IPS DF 6.9 (cell line): ENCODE measurements around the gene SPOCD1.
A peak's percentile ranks its signal among the peaks of the same experiment; 100 is the strongest.

Experiments
- DNase-seq: peaks from one replicate; pipeline ENCODE4 v3.0.0-alpha.2; 2013; ENCODE audit warnings: low read depth, low spot score
- H3K27ac ChIP-seq: one replicate; pipeline ENCODE4 v1.5.1; 2013; ENCODE audit warnings: low read length, control low read depth
- H3K27me3 ChIP-seq: 2 replicates; pipeline ENCODE4 v1.6.1; 2013; ENCODE audit warnings: mild to moderate bottlenecking, low read length; ENCODE audit not compliant: control insufficient read depth, insufficient read depth
- H3K36me3 ChIP-seq: 2 replicates; pipeline ENCODE4 v1.6.1; 2013; ENCODE audit warnings: low read length; ENCODE audit not compliant: control insufficient read depth, insufficient read depth
- H3K4me1 ChIP-seq: 2 replicates; pipeline ENCODE4 v1.6.1; 2013; ENCODE audit warnings: low read length; ENCODE audit not compliant: control insufficient read depth, insufficient read depth
- H3K4me3 ChIP-seq: 2 replicates; pipeline ENCODE4 v1.5.1; 2013; ENCODE audit warnings: mild to moderate bottlenecking, low read length
- H3K9me3 ChIP-seq: 2 replicates; pipeline ENCODE4 v1.6.1; 2013; ENCODE audit warnings: low read length, inconsistent platforms; ENCODE audit not compliant: control insufficient read depth, insufficient read depth
- WGBS: extraction: QIAGEN DNeasy Blood & Tissue Kit; methylation state at CpG from one replicate; pipeline ENCODE4 v1.1.7; 2013; ENCODE audit warnings: mixed read lengths, missing lambda C conversion rate; ENCODE audit not compliant: insufficient read length, insufficient coverage; 5-methylcytosine and 5-hydroxymethylcytosine counted together

Gene SPOCD1

GRCh38 chr1:31772669-31773248, 43.1 kb downstream of the SPOCD1 start:
- no CpG with 5 or more reads among the region's 49 CpGs for WGBS
- no peak for DNase-seq
- Histone ChIP-seq H3K9me3 (no peaks in the 10 kb centered on the region), H3K4me1 (peaks cover 6% of the 10 kb centered on the region), H3K27ac (no peak overlapping the region), H3K36me3 (no peaks in the 10 kb centered on the region), H3K4me3 (peak overlapping the region; percentile 34; the same call in 1 of the 2 replicates), H3K27me3 (peaks cover 30% of the 10 kb centered on the region)

- H3K4me1 ChIP-seq: peaks cover 6% of the 10 kb centered on the region
- DNase-seq: no peak
- no CpG with 5 or more reads among the region's 68 CpGs for WGBS
- H3K27ac ChIP-seq: no peak overlapping the region
- H3K27me3 ChIP-seq: peaks cover 30% of the 10 kb centered on the region
- H3K4me3 ChIP-seq: peak overlapping the region; percentile 34; the same call in 1 of the 2 replicates
- H3K9me3 ChIP-seq: no peaks in the 10 kb centered on the region
- H3K36me3 ChIP-seq: no peaks in the 10 kb centered on the region
These were observed 43.7 kb downstream of the SPOCD1 start for GRCh38 chr1:31771891-31772668.

DNA sequence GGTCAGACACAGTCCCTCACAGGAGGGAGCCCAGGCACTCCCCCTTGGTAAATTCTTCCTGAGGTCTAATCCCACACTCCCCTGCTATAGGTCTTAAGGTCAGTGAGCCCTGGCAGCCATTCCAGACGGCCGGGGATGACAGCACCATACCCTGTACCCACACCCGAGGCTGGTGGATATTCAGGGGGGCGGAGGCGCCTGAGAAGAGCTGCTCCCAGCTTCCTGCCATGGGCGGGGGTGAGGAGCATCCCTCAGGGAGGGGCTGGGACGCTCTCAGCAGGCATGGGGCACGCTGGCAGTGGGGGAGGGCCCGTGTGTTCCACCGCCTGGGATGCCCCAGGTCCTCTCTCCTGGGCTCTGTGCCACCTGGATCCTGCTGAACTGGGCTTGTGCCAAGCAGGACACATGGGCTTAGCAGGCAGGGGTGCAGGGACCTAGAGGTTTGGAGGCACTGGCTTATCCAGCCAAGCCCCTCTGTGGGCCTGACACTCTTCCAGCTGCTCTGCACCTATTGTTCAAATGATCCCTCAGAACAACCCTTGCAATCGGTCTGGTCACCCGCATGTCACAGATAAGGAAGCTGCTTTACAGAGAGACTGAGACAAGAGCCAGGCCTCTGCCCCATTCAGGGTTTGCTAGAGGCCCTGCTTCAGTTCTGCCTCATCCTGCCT, 46.0 kb downstream of the SPOCD1 start:
- no peak for DNase-seq
- Histone ChIP-seq H3K27me3 (peaks cover 30% of the 10 kb centered on the region), H3K36me3 (no peaks in the 10 kb centered on the region), H3K27ac (no peak overlapping the region), H3K4me3 (no peak overlapping the region), H3K4me1 (peaks cover 10% of the 10 kb centered on the region), H3K9me3 (no peaks in the 10 kb centered on the region)
- no CpG with 5 or more reads among the region's 12 CpGs for WGBS

DNA sequence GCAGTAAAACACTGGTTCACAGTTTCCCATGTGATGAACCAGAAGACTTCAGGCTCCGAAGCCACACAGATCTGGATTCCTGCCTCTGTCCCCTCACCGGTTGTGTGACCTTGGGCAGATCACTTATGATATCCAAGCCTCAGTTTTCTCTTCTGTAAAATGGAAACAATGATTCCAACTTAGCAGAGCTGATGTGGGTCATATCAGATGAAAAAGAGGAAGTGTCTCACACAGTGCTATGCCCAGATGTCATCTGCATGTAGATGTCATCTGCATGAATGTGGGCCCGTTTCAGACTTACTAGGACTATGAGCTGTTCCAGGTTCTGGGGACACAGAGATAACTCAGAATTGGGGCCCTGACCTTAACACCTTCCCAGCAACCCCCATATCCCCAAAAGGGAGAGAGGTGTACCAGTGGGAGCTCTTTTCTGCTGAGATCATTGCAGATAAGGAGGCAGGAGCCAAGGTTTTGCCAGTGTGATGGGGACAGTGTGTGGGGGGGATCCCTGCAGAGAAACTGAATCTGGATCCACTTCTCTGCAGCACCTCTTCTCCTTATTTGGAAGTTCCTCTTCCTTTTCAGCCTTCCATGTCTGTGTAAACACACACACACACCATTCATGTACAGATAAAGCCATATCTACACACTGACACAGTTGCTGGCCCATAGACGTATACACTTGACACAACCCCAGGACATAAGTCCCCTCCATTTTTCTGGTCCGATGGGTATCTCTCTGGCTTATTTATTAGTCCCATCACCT, 46.7 kb downstream of the SPOCD1 start:
- Histone ChIP-seq H3K4me1 (peaks cover 14% of the 10 kb centered on the region), H3K4me3 (no peak overlapping the region), H3K27ac (no peak overlapping the region), H3K36me3 (no peaks in the 10 kb centered on the region), H3K27me3 (peaks cover 26% of the 10 kb centered on the region), H3K9me3 (no peaks in the 10 kb centered on the region)
- no CpG with 5 or more reads among the region's 5 CpGs for WGBS
- no peak for DNase-seq

DNA sequence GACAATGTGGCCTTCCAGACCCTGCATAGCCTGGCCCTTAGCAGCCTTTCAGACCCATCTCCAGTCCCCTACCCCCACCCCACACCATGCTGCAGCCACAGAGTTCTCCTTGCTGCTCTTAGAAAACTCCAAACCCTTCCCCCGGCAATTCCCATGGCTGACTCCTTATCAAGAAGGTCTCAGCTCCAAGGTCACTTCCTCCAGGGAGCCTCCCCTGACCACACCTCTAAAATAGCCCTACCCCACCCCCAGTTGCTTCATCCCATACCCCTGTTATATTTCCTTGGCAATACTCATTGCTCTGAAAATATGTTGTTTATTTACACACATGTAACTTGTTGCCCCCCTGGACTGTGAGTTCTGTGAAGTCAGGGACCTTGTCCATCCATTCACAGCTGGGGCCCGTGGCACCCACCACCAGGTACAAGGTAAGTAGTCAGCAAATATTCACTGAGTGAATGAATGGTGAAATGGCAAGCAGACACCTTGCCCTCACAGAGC, 47.4 kb downstream of the SPOCD1 start:
- no peaks in the 10 kb centered on the region for H3K9me3 ChIP-seq
- H3K27me3 ChIP-seq: peaks cover 21% of the 10 kb centered on the region
- no peak overlapping the region for H3K27ac ChIP-seq
- H3K36me3 ChIP-seq: no peaks in the 10 kb centered on the region
- H3K4me1 ChIP-seq: peaks cover 14% of the 10 kb centered on the region
- no peak for DNase-seq
- no peak overlapping the region for H3K4me3 ChIP-seq
- WGBS: no CpG with 5 or more reads among the region's 2 CpGs

DNA sequence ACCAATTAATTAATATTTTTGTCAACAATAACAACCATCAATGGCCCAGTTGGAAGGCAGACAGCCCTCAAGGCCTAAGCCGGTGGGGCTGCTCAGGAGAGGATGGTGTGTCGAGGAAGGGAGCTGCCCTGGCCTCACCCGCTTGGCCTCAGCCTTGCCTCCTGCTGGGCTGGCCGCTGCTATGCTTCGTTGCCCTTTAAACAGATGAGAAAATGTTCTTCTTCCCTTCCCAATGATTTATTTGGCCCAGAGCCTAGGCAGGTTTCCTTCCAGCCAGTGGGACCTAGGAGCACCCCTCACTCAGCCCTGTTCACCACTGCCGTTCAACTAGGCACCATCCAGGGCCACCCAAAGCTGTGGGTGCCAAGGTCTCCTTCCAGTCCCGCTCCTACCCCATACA, 48.6 kb downstream of the SPOCD1 start:
- peaks cover 12% of the 10 kb centered on the region for H3K4me1 ChIP-seq
- H3K36me3 ChIP-seq: no peaks in the 10 kb centered on the region
- H3K27ac ChIP-seq: no peak overlapping the region
- H3K4me3 ChIP-seq: no peak overlapping the region
- no peaks in the 10 kb centered on the region for H3K9me3 ChIP-seq
- no CpG with 5 or more reads among the region's 7 CpGs for WGBS
- H3K27me3 ChIP-seq: peaks cover 10% of the 10 kb centered on the region
- no peak for DNase-seq

DNA sequence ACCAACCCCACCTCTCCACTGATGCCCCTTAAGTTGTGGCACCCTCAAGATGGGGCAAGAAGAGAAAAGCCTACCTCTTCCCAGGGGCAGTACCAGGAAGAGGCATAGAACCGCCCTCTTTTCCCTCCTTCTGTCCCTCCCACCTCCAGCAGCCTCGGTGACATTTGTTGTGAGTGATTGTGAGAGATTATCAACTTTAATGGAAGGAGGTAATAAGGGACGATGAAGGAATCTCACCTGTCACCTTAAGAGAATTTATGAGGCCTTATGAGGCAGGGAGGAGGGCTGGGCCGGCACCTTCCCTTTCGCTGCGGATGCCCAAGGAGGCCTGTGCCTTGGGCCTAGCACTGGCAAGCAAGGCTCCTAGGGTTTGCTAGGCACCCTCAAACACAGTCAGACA, 50.3 kb downstream of the SPOCD1 start:
- no peak overlapping the region for H3K4me3 ChIP-seq
- no peaks in the 10 kb centered on the region for H3K36me3 ChIP-seq
- H3K27me3 ChIP-seq: no peaks in the 10 kb centered on the region; the same call in 1 of the 2 replicates
- no peaks in the 10 kb centered on the region for H3K9me3 ChIP-seq
- H3K27ac ChIP-seq: no peak overlapping the region
- no peak for DNase-seq
- WGBS: no CpG with 5 or more reads among the region's 6 CpGs
- H3K4me1 ChIP-seq: peaks cover 16% of the 10 kb centered on the region

GRCh38 chr1:31765041-31765467, 50.8 kb downstream of the SPOCD1 start:
- no peak overlapping the region for H3K27ac ChIP-seq
- no peak overlapping the region for H3K4me3 ChIP-seq
- H3K27me3 ChIP-seq: no peaks in the 10 kb centered on the region; the same call in 1 of the 2 replicates
- no peaks in the 10 kb centered on the region for H3K36me3 ChIP-seq
- H3K9me3 ChIP-seq: no peaks in the 10 kb centered on the region
- no CpG with 5 or more reads among the region's 5 CpGs for WGBS
- DNase-seq: no peak
- H3K4me1 ChIP-seq: peaks cover 16% of the 10 kb centered on the region

DNA sequence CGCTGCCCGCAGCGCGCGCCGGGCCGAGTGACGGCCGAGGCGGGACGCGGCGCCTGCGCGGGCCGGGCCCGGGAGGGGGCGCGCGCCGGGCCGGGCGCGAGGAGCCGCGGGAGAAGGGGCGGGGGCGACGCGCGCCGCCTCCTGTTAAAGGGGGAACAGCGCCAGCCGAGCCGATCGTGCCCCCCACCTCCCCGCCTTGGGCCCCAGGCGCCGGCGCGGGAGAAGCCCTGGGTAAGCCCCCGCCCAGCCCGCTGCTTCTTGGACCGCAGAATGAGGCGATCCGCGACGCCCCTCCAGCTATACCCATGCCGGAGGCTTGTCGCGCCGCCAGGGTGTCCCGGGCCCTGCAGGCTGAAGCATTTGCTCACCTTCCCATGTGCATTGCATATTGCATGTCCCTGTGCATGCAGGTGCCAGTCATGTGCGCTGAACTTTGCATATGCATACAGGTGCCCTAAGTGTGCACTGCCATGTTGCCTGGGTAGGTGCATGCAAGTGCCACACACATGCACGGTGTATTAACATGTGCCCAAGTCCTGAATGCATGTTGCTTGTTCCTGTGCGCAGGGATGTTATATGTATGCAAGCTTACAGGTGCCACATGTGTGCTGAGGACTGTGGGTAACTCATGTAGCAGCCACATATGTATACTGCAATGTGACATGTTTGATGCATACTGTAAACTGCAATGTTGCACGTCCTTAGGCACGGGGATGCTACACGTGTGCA, 51.3 kb downstream of the SPOCD1 start, which contains the start of gene ADGRB2:
ADGRB2 (minus strand) TSS at position 29 of the 729 bp plus-strand sequence. CDS start 7,119 bp downstream, outside the sequence.
- no peak for DNase-seq
- no peaks in the 10 kb centered on the region for H3K9me3 ChIP-seq
- no peaks in the 10 kb centered on the region; the same call in 1 of the 2 replicates for H3K27me3 ChIP-seq
- peak within 1 kb of the TSS; percentile 62; the same call in 1 of the 2 replicates for H3K4me3 ChIP-seq
- WGBS: no CpG with 5 or more reads among the region's 59 CpGs
- H3K36me3 ChIP-seq: no peaks in the 10 kb centered on the region
- H3K4me1 ChIP-seq: peaks cover 17% of the 10 kb centered on the region
- no peak within 1 kb of the TSS for H3K27ac ChIP-seq
